NCI-H510A treated with DMSO at 0.1 percent for 48 hours (cell line): ENCODE results near the gene NEXMIF.
"Not testable (repeated sequence)": the region's sequence is repeated elsewhere in the genome, so short reads cannot be mapped to it uniquely, and the experiment has no call there.

ENCODE experiments used
- DNase-seq: peaks from one replicate; lab custom pipeline; 2025; lab: John Stamatoyannopoulos, UW

Gene NEXMIF

DNA sequence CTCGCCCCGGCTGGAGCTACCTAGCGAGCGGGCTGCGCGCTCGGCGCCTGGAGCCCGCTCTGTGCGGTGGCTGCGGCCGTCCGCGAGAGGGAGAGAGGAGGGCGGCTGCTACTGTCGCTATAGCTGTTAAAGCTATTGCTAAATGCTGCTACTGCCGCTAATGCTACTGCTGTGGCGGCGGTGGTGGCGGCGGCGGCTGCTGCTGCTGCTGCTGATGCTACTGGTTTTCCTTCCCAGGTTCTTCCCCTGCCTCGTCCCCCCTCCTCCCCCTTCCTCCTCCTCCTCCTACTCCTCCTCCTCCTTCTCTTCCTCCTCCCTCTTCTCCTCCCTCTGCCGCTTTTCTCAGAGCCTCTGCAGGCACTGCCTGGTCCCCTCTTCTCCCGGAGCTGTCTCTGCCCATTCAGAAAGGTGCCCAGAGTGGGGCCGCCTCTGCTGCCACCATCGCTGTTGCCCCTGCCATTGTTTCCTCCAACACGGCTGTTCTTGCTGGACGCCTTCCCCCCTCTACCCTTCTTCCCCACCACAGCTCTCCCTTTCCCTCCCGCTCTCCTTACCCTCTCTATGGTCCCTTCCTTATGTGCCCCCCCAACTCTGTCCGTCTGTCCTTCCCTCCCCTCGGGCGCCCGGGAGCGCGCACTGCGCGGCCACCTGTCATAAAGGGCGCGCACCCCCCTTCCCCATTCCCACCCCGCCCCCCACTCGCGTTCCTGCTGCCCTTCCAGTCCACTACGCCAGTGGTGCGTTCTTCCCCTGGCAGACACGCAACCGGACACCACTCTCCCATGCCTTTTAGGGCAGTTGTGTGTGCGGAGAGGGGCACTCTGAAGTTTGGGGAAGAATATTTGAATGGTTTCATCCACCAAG is at the start of gene NEXMIF:
TSS of gene NEXMIF (minus strand) at position 228 of the 864 bp plus-strand sequence.
- peak; percentile 72 for DNase-seq

DNA sequence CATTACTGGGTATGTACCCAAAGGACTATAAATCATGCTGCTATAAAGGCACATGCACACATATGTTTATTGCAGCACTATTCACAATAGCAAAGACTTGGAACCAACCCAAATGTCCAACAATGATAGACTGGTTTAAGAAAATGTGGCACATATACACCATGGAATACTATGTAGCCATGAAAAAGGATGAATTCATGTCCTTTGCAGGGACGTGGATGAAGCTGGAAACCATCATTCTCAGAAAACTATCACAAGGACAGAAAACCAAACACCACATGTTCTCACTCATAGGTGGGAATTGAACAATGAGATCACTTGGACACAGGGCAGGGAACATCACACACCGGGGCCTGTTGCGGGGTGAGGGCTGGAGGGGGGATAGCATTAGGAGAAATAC is 36.7 kb upstream of the NEXMIF start:
- not testable (repeated sequence) for DNase-seq

DNA sequence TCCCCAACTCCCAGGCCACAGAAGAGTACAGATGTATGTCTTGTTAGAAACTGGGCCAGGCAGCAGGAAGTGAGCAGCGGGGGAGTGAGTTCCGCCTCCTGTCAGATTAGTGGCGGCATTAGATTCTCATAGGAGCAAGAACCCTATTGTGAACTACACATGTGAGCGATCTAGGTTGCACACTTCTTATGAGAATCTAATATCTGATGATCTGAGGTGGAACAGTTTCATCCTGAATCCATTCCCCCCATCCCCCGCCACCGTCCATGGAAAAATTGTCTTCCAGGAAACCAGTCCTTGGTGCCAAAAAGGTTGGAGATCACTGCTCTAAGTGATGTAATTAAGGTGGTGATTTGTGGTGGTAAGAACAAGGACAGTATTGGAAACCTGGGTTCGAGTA is 24.5 kb upstream of the NEXMIF start:
- DNase-seq = no peak

DNA sequence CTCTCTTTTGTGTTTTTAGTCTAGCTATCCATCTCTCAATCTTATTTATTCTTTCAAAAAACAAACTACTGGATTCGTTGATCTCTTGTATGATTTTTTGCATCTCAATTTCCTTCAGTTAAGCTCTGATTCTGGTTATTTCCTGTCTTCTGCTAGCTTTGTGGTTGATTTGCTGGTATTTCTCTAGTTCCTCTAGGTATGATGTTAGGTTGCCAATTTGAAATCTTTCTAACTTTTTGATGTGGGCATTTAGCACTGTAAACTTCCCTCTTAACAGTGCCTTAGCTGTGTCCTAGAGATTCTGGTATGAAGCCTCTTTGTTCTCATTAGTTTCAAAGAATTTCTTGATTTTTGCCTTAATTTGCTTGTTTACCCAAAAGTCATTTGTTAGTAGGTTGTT is 15.2 kb upstream of the NEXMIF start:
- no peak for DNase-seq

DNA sequence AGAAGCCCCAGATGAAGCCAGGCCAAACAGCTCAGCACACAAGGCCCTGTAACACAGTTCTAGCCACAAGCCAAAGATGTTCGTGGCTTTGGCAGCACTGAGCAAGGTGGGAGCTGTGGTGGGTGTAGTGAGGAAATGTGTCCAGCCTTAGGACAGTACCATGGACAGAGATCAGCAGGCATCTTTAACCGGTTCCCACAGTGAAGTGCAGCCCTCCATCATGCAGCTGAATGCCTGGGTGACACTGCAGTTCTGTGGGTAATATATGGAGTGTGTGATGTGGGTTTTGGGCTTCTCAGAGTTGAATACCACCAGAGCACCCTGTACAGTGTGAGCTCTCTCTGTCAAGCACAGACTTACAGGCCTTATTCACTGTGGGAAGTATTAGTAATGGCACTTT is 6.0 kb upstream of the NEXMIF start:
- no peak for DNase-seq

DNA sequence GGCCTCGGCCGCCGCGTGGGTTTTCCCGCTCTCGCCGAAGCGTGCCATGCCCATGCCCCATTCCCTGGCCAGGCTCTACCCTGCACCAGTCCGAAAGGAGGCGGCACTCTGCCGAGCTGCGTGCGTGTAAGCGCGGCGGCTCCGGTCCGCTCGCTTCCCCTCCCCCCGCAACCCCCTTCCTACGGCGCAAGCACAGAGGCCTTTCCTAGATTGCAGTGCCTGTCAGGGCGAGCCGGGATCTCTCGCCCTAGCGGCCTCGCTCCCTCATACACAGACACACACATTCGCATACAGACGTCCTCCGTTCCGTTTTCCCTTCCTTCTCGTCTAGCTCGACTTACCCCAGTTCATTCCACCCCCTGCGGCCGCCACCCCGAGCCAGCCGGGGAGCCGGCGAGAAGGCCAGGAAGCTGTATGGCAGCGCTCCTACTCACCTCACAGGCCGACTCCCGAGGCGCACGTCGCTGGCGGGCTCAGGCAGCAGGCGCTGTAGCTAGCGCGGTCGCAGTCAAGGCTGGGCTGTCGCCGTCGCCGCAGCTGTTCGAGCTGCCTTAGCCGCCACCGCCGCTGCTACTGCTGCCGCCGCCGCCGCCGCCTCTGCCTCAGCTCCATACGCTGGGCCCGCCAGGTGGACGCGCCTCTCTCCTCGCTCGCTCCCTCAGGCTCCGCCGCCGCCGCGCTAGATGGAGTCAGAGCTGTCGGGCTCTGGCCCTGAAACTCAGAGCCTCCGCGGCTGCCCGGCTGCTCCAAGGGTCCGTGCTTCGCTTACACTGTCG is 615 bp downstream of the NEXMIF start:
- DNase-seq = peak; percentile 72

DNA sequence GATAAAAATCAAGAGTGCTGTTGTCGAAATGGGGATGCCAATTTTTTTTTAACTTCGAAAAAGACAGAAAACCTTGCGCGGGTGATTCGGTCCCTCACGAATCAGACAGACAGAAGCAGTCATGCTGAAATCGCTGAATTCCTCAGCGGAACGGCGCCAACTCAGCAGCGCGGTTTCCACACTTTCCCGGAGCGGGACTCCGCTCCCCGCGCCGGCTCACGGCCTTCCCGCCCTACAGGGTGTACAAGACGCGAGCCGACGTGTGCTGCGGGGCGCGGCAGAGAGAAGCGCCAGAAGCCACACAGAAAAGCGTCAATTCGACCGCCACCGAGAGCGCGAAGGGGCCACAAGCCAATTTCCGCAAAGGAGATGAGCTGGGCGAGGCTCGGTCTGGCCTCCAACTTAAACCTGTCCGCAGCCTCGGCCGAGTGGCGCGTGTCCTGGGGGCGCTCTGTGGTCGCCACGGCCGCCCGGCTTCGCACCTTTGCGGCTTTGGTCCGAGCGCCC is 1.3 kb downstream of the NEXMIF start:
- peak; percentile 7 for DNase-seq

DNA sequence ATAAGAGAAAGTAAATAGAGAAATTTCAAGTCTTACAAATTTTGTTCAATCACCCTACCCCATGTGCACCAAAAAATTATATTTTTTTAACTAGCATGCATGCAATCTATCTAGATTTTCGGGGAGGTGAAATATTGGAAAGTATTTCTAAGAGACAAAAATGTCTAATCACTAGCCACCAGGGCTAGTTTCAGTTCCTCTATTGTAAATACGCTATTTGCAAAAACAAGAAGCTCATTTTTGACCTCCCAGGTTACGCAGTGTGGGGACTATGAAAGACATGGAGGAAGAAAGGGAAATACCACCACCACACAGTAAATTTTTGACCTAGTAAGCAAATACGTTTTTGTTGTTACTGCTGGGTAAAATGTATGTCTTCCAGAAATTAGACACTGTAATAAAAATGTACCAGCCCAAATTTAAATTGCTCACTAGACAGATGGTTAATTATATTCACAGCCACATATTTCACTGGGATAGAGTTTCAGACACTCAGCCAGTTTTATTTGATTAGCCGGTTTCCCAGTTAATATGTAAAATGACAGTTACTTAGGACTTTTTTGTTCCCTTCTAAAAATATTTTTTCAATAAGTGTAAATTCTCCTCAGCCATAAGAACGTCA is 2.2 kb downstream of the NEXMIF start:
- DNase-seq = no peak

DNA sequence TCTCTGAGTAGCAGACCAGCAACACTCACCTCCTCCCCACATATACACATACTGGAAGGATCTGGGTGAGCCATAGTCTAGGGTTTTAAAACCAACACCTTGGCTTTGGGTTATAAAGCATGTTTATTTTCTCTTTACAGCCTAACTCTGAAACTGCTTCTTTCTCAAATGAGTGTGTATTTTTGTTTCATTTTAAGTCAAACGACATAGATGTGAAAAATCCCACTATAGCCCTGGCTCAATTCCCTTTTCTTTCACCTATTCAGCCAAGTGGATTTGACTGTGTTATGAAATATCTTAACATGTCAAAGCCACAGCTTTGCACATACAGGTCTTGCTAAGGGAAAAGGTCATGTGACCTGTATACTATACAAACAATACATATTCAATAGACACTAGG is 13.8 kb downstream of the NEXMIF start:
- no peak for DNase-seq

DNA sequence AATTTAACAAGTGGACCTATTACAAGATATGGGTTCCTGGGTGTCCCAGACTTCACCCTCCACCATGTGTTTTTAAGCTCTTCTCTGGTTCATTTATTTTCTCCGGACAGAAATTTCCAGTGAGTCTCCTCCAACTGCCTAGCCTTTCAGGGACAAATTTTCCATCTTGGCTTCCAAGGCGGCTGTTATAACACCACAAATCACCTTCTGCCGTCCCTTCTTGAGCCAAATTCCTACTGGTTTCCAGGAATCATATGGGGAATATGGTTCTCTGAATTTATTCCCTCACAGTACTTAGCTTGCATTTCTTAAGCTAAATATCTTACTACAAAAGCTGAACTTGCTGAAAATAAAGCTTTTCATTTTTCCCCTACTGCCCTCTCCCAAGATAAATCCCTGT is 18.8 kb downstream of the NEXMIF start:
- no peak for DNase-seq

DNA sequence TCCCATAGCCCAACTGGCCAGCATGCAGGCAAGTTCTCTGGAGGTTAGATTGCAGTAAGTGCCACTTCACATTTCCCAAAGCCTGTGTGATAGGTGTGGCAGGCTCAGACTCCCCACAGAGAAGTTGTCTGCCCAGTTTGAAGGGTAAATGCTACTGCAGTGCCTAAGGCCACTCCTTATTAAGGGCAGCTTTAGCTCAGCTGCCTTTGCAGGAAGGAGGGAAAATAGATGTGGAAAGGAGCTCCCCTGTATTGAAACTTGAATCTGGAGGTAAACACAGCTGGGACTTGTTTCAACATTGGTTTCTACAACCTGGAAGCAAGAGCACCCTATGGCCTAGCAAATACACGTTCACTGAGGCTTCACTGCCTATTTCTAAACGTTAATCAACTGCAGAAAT is 22.4 kb downstream of the NEXMIF start:
- DNase-seq = peak; percentile 90

DNA sequence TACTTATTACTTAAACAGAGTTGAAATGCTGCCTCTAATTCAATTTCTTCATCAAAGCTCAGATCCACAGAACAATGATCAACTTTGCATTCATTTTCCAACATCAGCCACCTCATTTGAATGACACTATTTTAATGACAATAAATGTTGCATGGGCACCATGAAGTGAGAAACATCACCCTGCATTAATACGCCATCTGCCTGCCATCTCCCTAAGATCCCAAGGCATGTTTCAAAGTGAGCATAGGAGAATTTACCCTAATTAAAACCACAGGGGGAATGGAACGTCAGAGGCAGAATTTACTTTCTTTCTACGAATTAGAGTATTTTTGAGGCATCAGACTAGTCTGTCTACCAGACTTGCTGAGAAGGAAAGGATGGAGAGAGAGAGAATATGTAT is 32.7 kb downstream of the NEXMIF start:
- DNase-seq = no peak

DNA sequence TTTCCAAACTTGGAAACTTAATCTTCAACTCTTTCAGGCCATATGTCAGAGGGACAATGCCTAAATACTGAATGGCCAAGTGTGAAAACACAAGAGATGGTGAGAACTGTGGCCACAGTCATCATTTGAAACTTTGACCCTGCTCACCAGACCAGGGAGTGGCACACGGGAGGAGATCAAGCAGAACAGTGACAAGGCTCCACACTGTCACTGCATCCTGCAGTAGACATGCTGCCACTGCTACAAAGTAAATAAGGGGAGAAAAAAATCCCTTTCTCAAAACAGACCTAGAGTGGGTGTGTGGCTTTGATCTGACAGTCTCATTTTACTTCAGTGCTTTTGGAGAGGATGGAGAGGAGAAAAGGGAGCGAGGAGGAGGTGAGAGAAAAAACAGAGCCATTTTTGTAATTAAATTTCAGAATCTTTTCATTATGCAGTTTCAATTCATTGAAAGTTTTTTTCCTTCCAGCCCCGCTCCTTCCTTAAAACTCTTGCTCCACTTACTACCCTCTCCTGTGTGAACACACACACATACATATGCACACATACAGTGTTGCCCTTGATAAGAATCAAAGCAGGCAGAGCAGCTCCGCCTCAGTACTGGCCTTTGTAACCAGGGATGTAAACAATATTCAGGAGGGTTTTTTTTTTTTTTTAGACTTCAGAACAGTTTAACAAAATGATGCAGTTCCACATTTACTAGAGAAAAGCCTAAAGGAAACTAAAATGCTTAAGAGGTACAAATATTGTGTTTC is 34.4 kb downstream of the NEXMIF start:
- DNase-seq = no peak

DNA sequence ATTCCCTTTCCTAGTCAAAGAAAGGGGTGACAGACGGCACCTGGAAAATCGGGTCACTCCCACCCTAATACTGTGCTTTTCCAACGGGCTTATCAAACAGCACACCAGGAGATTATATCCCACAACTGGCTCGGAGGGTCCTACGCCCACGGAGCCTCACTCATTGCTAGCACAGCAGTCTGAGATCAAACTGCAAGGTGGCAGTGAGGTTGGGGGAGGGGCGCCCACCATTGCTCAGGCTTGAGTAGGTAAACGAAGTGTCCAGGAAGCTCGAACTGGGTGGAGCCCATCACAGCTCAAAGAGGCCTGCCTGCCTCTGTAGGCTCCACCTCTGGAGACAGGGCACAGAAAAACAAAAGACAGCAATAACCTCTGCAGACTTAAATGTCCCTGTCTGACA is 42.9 kb downstream of the NEXMIF start:
- DNase-seq = not testable (repeated sequence)

DNA sequence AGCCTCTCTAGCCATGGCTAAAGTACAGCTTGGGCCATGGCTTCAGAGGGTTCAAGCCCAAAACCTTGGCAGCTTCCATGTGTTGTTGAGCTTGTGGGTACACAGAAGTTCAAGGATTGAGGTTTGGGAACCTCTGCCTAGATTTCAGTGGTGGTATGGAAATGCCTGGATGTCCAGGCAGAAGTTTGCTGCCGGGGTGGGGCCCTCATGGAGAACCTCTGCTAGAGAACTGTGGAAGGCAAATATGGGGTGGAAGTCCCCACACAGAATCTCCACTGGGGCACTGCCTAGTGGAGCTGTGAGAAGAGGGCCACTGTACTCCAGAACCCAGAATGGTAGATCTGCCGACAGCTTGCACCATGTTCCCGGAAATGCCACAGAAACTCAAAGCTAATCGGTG is 59.5 kb downstream of the NEXMIF start:
- no peak for DNase-seq

DNA sequence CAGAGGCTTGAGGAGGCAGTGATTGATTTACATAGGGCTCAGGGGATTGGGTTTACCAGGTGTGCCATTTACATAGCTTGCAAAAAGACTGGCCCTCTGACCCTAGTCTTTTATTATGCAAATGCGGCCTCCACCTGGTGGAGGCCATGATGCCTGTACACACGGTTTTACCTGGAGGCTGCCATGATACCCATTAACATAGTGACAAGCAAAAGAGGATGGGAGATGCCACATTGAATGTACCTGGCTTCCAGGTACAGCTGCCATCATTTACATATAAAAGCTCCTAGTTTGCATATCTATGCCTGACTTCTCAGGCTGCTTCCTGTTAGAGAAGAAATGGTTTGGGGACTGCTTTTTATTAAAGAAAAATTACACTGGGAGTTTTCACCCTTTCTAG is 72.0 kb downstream of the NEXMIF start:
- no peak for DNase-seq

DNA sequence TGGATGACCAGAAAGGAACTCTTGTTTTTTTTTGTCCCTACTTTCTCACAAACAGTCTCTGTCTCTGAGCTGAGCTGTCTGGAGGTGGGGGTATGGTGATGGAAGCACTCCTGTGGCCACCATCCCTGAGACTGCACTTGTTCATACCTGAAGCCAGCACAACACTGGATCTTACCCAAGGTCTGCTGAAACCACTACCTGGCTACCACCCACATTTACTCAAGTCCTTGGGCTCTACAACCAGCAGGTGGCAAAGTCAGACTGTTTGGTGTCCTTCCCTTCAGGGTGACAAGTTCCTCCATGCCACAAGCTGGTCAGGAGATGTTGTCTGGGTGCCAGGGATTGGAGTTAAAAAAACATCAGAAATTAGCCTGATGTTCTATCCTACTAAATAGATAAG is 89.7 kb downstream of the NEXMIF start:
- no peak for DNase-seq

DNA sequence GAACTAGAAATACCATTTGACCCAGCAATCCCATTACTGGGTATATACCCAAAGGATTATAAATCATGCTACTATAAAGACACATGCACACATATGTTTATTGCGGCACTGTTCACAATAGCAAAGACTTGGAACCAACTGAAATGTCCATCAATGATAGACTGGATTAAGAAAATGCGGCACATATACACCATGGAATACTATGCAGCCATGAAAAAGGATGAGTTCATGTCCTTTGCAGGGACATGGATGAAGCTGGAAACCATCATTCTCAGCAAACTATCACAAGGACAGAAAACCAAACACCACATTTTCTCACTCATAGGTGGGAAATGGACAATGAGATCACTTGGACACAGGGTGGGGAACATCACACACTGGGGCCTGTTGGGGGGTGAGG is 105.5 kb downstream of the NEXMIF start:
- not testable (repeated sequence) for DNase-seq

DNA sequence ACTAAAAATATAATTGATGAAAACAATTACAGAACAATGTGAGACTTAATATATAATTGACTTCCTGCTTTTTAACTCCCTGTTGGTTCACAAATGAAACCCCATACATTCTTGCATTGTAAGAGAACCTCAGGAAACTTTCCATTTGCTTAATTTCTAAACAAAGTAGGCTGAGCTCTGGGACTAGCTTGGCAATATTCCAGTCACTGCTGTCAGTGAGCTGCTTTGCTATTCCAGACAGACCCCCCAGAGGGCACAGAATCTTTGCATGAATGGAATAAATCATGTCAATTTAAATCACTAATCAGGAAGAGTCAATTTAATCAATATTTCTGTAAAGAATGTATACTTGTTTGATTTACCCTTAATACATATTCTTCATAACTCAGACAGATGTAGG is 110.6 kb downstream of the NEXMIF start:
- DNase-seq = no peak

DNA sequence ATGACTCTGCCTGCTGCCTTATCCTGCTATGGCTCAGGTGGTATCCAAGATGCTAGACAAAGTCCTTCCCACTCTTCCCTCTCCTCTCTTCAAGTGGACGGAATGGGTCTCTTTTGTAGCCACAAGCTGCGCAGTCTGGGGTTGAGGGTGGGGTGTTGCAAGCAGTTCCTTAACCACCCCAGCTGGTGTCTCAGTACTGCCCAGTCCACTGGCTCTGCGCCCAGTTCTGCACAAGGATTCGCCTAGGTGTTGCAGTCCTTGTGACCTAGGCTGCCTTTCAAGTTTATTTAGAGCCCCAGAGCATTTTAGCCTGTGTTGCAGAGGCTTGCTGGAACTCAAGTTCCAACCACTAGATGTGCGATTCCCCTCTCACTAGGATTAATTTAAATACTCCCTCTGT is 120.7 kb downstream of the NEXMIF start:
- no peak for DNase-seq

DNA sequence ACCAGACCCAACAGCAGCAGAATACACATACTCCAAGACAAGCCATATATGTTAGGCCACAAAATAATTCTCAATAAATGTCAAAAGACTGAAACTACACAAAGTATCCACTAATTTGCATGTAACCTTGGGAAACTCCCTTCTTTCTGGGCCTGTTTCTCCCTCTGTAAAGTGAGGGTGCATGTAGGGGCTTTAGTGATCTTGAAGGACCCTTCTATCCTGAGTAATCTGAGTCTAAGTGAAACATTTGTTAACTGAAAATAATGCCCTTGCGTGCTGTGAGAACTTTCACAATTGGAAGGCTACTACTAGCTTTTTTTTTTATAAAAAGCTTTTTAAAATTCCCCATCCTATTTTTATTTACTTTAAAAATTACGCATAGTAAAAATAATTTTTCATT is 125.2 kb downstream of the NEXMIF start:
- no peak for DNase-seq

DNA sequence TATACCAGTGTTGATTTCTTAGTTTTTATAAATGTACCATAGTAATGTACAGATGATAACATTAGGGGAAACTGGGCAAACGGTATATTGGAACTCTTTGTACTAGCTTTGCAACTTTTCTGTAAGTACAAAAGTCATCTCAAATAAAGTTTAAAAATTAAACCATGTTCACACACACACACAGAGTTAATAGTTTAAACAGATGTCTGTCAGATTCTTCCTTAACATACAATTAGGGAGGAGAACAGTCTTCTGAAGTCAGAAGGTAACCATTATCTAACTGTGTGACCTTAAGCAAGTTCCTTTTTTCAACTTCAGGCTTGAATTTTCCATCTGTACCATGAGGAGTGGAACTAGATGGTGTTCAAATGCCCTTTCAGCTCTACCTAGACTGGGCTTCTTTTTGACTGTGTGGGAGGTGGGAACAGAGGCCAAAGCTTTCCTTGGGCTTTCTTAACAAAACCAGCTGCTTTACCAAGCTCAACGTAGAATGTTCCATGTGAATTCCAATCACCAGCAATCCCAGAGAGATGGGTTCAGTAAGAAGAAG is 127.8 kb downstream of the NEXMIF start:
- DNase-seq = no peak
